Endothelial cell of umbilical vein (primary cell): ENCODE results near the gene CD101. TPM values are rescaled to one million over a fixed set of nuclear protein-coding genes. Genes with fewer than 3 reads are reported as not detected.
"Not testable (repeated sequence)": the region's sequence is repeated elsewhere in the genome, so short reads cannot be mapped to it uniquely, and the experiment has no call there.

Experiments
- BruUV-seq: library from RNA; stranded (reverse); fragments of 400-500 nt; replicated peaks from 2 replicates; lab custom pipeline; 2021; lab: Mats Ljungman, UMichigan
- CTCF ChIA-PET: fragments of 300-600, 350-600 bp; sonication (Branson Sonifier 250); formaldehyde crosslinking; loops from one replicate; lab custom pipeline; 2021; ENCODE audit warnings: antibody characterized with exemption, inconsistent platforms; lab: Charles Lee
- POLR2A ChIA-PET: fragments of 300-600, 350-600 bp; sonication (Branson Sonifier 250); formaldehyde crosslinking; loops from one replicate; lab custom pipeline; 2021; ENCODE audit warnings: antibody characterized with exemption, inconsistent platforms; lab: Charles Lee
- DNase-seq: peaks from one replicate; pipeline ENCODE4 v3.0.0-alpha.2; 2011; ENCODE audit warnings: low read depth, low spot score
- FAIRE-seq: peaks from 2 replicates; lab custom pipeline; 2011; peaks lifted over from hg19 to GRCh38; lab: Jason Lieb, UNC
- H2AFZ ChIP-seq: 2 replicates; pipeline ENCODE4 v1.6.0; 2012; ENCODE audit warnings: low read depth, low read length, control low read depth, inconsistent platforms
- H3K27ac ChIP-seq: 2 replicates; pipeline ENCODE4 v1.5.1; 2011; ENCODE audit warnings: low read depth, mild to moderate bottlenecking, control low read depth, low read length, moderate library complexity; ENCODE audit not compliant: insufficient read depth
- H3K27me3 ChIP-seq, 2 experiments: 2 replicates each; pipeline versions ENCODE4 v1.6.0 to v1.6.1; 2011; ENCODE audit warnings: low read length in 2 of 2, mixed read lengths in 1 of 2; ENCODE audit not compliant: control insufficient read depth in 2 of 2, insufficient read depth in 2 of 2
- H3K36me3 ChIP-seq, 2 experiments: 2 replicates in 1 of 2; 3 replicates in 1 of 2; pipeline ENCODE4 v1.5.1; 2011; ENCODE audit warnings: low read length in 2 of 2, mild to moderate bottlenecking in 1 of 2, moderate library complexity in 1 of 2; ENCODE audit not compliant: control insufficient read depth in 2 of 2, insufficient read depth in 2 of 2; ENCODE audit errors: extremely low read depth in 1 of 2
- H3K4me1 ChIP-seq: 3 replicates; pipeline ENCODE4 v1.5.1; 2011; ENCODE audit warnings: mild to moderate bottlenecking, low read length; ENCODE audit not compliant: control insufficient read depth, insufficient read depth; ENCODE audit errors: extremely low read depth
- H3K4me2 ChIP-seq: 2 replicates; pipeline ENCODE4 v1.6.1; 2011; ENCODE audit warnings: low read length, control low read depth, mixed read lengths; ENCODE audit not compliant: insufficient read depth
- H3K4me3 ChIP-seq, 3 experiments: fragments of 200-600 bp in 1 of 3; sonication (generic), shearing (Covaris generic) in 1 of 3; replicated peaks in 1 of 3; 2 replicates each; pipeline ENCODE4 v1.5.1; 2011 to 2016; ENCODE audit warnings: control low read depth in 3 of 3, low read length in 3 of 3, mild to moderate bottlenecking in 2 of 3, inconsistent platforms in 1 of 3, low read depth in 1 of 3, moderate library complexity in 1 of 3; ENCODE audit not compliant: insufficient read depth in 1 of 3
- H3K79me2 ChIP-seq: 2 replicates; pipeline ENCODE4 v1.6.0; 2012; ENCODE audit warnings: low read length, inconsistent platforms; ENCODE audit not compliant: control insufficient read depth, insufficient read depth
- H3K9ac ChIP-seq: replicated peaks from 2 replicates; pipeline ENCODE3; 2011; ENCODE audit warnings: low read length, control low read depth; ENCODE audit not compliant: insufficient read depth; ENCODE audit errors: extremely low read depth
- H3K9me1 ChIP-seq: replicated peaks from 3 replicates; pipeline ENCODE4 v1.6.0; 2011; ENCODE audit warnings: mild to moderate bottlenecking, low read length; ENCODE audit not compliant: control insufficient read depth, insufficient read depth; ENCODE audit errors: extremely low read depth
- H3K9me3 ChIP-seq: replicated peaks from 2 replicates; pipeline ENCODE4 v1.5.1; 2012; ENCODE audit warnings: low read length, inconsistent platforms; ENCODE audit not compliant: control insufficient read depth, insufficient read depth
- H4K20me1 ChIP-seq: replicated peaks from 2 replicates; pipeline ENCODE3; 2011; ENCODE audit warnings: mild to moderate bottlenecking, low read length; ENCODE audit not compliant: control insufficient read depth, insufficient read depth; ENCODE audit errors: extremely low read depth
- CTCF ChIP-seq, 2 donors: IDR thresholded peaks; 1 replicate in 1 of 2; 2 replicates in 1 of 2; pipeline ENCODE4 v1.5.1; 2011; ENCODE audit warnings: low read length in 2 of 2, mild to moderate bottlenecking in 2 of 2, moderate library complexity in 2 of 2, control low read depth in 1 of 2, inconsistent platforms in 1 of 2, low read depth in 1 of 2; ENCODE audit not compliant: insufficient read depth in 1 of 2; ENCODE audit errors: extremely low read depth in 1 of 2
- EZH2 ChIP-seq: IDR thresholded peaks from 2 replicates; pipeline ENCODE4 v1.6.1; 2012; ENCODE audit warnings: borderline replicate concordance, low read depth, mild to moderate bottlenecking, moderate library complexity, low read length, inconsistent platforms; ENCODE audit not compliant: severe bottlenecking
- GATA2 ChIP-seq: IDR thresholded peaks from 2 replicates; pipeline ENCODE4 v1.7.0; 2011; ENCODE audit warnings: low read depth, mild to moderate bottlenecking, moderate library complexity, mixed read lengths, low read length; ENCODE audit not compliant: insufficient read length, insufficient read depth
- MAX ChIP-seq: IDR thresholded peaks from 2 replicates; pipeline ENCODE4 v1.6.1; 2011; ENCODE audit not compliant: insufficient read depth, insufficient read length
- POLR2A ChIP-seq: IDR thresholded peaks from 2 replicates; pipeline ENCODE4 v1.6.1; 2012; ENCODE audit warnings: low read depth, mild to moderate bottlenecking, control low read depth, low read length
- POLR2AphosphoS5 ChIP-seq: IDR thresholded peaks from 2 replicates; pipeline ENCODE4 v1.6.1; 2012; ENCODE audit warnings: low read depth, mild to moderate bottlenecking, control low read depth, low read length, moderate library complexity; ENCODE audit not compliant: insufficient read depth
- dilution Hi-C: fragments of 300-500 bp; cut with MboI; formaldehyde crosslinking; loops from one replicate; pipeline ENCODE4 v1.15.0; 2019; ENCODE audit warnings: low sequenced_read_pairs; ENCODE audit not compliant: extremely low pct_ligation_motif_present
- intact Hi-C: fragments of 100-400 bp; cut with micrococcal nuclease; formaldehyde crosslinking; loops from one replicate; pipeline ENCODE4 v1.10.0; 2022
- polyA plus RNA-seq, 4 experiments: library from polyadenylated mRNA; depleted of rRNA in 3 of 4; stranded (reverse) in 3 of 4; unstranded in 1 of 4; fragments of >200 nt; gene quantifications; 2 replicates each; pipeline versions ENCODE4 v1.2.1 to v1.2.3, GENCODE V29; 2011 to 2012; ENCODE audit warnings: missing spikeins in 1 of 4
- total RNA-seq: library from RNA; stranded (reverse); gene quantifications from 2 replicates; pipeline ENCODE4 v1.2.3, GENCODE V29; 2021

The CD101 gene
- total and polyA plus RNA-seq, 2 donors (not counting 3 experiments of a cell fraction or from before 2014, with no cell fraction given): 0.04 to 0.97 TPM

GRCh38 chr1:116972674-116973030 lies 28.9 kb upstream of the CD101 start:
- ChIA-PET CTCF (no interaction called here), POLR2A (no interaction called here)
- no peak for FAIRE-seq
- no peaks in the 10 kb centered on the region for H3K79me2 ChIP-seq
- no peaks in the 10 kb centered on the region for H4K20me1 ChIP-seq
- no peak overlapping the region for H3K4me2 ChIP-seq
- H3K27me3 ChIP-seq: no peaks in the 10 kb centered on the region
- H3K9me1 ChIP-seq: no peaks in the 10 kb centered on the region
- no peak overlapping the region for H3K27ac ChIP-seq
- no peaks in the 10 kb centered on the region for H3K36me3 ChIP-seq
- intact Hi-C loops: no loop called here
- no peak overlapping the region for H2AFZ ChIP-seq
- no peak overlapping the region for H3K9ac ChIP-seq
- no peak for DNase-seq
- TF ChIP-seq CTCF (IDR thresholded peaks at IDR 0.05; ENCODE audit: extremely low read depth in 1 of 2, insufficient read depth in 1 of 2, low read depth in 1 of 2, low read length in 2 of 2) (no peak), GATA2 (no peak), POLR2AphosphoS5 (no peak), POLR2A (no peak), MAX (no peak), EZH2 (no peak)
- dilution Hi-C loops: no loop called here
- H3K4me3 ChIP-seq: no peak overlapping the region
- H3K9me3 ChIP-seq: no peaks in the 10 kb centered on the region
- no peaks in the 10 kb centered on the region for H3K4me1 ChIP-seq
- no TSS peak for BruUV-seq

- DNase-seq, dilution Hi-C loops, H2AFZ ChIP-seq: not testable (repeated sequence)
Observed at GRCh38 chr1:116980309-116980708, 21.3 kb upstream of the CD101 start.

More at GRCh38 chr1:116980309-116980708, 21.3 kb upstream of the CD101 start:
- H3K9ac ChIP-seq, H3K36me3 ChIP-seq, CTCF ChIA-PET, FAIRE-seq, H3K9me3 ChIP-seq, H3K4me2 ChIP-seq, BruUV-seq, H3K4me1 ChIP-seq, POLR2A ChIA-PET, H3K4me3 ChIP-seq, H4K20me1 ChIP-seq, H3K9me1 ChIP-seq, intact Hi-C loops, H3K27ac ChIP-seq, H3K79me2 ChIP-seq, H3K27me3 ChIP-seq: not testable (repeated sequence)
